Naive thymus-derived CD4-positive, alpha-beta T cell (primary cell): ENCODE results near the gene KRT81. TPM values are rescaled to one million over a fixed set of nuclear protein-coding genes. Genes with fewer than 3 reads are reported as not detected.
"Not testable (repeated sequence)": the region's sequence is repeated elsewhere in the genome, so short reads cannot be mapped to it uniquely, and the experiment has no call there.

Source experiments
- ATAC-seq: fragments of 150-1000 bp; cut with Tn5 transposase; 2 replicates; pipeline ENCODE4 v1.10.0; 2021; ENCODE audit warnings: mild to moderate bottlenecking, moderate library complexity
- CTCF ChIA-PET: fragments of 350-600 bp; sonication (Branson Sonifier 250); formaldehyde crosslinking; loops from one replicate; lab custom pipeline; 2021; ENCODE audit warnings: antibody characterized with exemption; lab: Charles Lee
- POLR2A ChIA-PET: fragments of 350-600 bp; sonication (Branson Sonifier 250); formaldehyde crosslinking; loops from one replicate; lab custom pipeline; 2021; ENCODE audit warnings: antibody characterized with exemption, inconsistent platforms; lab: Charles Lee
- DNase-seq, 9 donors: peaks; one replicate each; pipeline versions ENCODE4 v3.0.0 to v3.0.0-alpha.2; 2020 to 2022; ENCODE audit warnings: mixed read lengths in 1 of 9
- H3K27ac ChIP-seq: one replicate; pipeline ENCODE4 v1.7.0; 2013; ENCODE audit warnings: mild to moderate bottlenecking, low read depth, low read length, moderate library complexity
- H3K27me3 ChIP-seq, 2 donors: one replicate each; pipeline ENCODE4 v1.7.0; 2013; ENCODE audit warnings: low read length in 2 of 2, mild to moderate bottlenecking in 2 of 2, moderate library complexity in 2 of 2; ENCODE audit not compliant: control insufficient read depth in 2 of 2, insufficient read depth in 2 of 2
- H3K36me3 ChIP-seq, 3 experiments: 1 replicate in 2 of 3; 2 replicates in 1 of 3; pipeline ENCODE4 v1.7.0; 2013; ENCODE audit warnings: low read length in 3 of 3, mild to moderate bottlenecking in 3 of 3, moderate library complexity in 1 of 3; ENCODE audit not compliant: insufficient read depth in 3 of 3, control insufficient read depth in 2 of 3
- H3K4me1 ChIP-seq, 2 donors: one replicate each; pipeline ENCODE4 v1.7.0; 2013; ENCODE audit warnings: low read length in 2 of 2, mild to moderate bottlenecking in 2 of 2, moderate library complexity in 1 of 2; ENCODE audit not compliant: control insufficient read depth in 2 of 2, insufficient read depth in 2 of 2
- H3K4me3 ChIP-seq: 2 replicates; pipeline ENCODE4 v1.7.0; 2013; ENCODE audit warnings: mild to moderate bottlenecking, low read length
- H3K9me3 ChIP-seq, 3 experiments: 1 replicate in 2 of 3; 2 replicates in 1 of 3; pipeline ENCODE4 v1.7.0; 2013; ENCODE audit warnings: low read length in 3 of 3; ENCODE audit not compliant: control insufficient read depth in 2 of 3
- H3K27ac Mint-ChIP-seq, 9 donors: one replicate each; pipeline ENCODE4 v1.8.0; 2020 to 2022; ENCODE audit warnings: mixed read lengths in 9 of 9, mild to moderate bottlenecking in 8 of 9, moderate library complexity in 5 of 9, inconsistent platforms in 2 of 9
- H3K27me3 Mint-ChIP-seq, 5 donors: one replicate each; pipeline ENCODE4 v1.8.0; 2021 to 2022; ENCODE audit warnings: mixed read lengths in 5 of 5, mild to moderate bottlenecking in 1 of 5
- H3K36me3 Mint-ChIP-seq, 5 donors: one replicate each; pipeline ENCODE4 v1.8.0; 2020 to 2022; ENCODE audit warnings: mixed read lengths in 5 of 5, mild to moderate bottlenecking in 3 of 5, inconsistent platforms in 1 of 5
- H3K4me1 Mint-ChIP-seq, 7 donors: one replicate each; pipeline ENCODE4 v1.8.0; 2020 to 2022; ENCODE audit warnings: mixed read lengths in 7 of 7, mild to moderate bottlenecking in 3 of 7, inconsistent platforms in 1 of 7
- H3K4me3 Mint-ChIP-seq, 10 donors: one replicate each; pipeline ENCODE4 v1.8.0; 2020 to 2022; ENCODE audit warnings: mild to moderate bottlenecking in 10 of 10, mixed read lengths in 10 of 10, moderate library complexity in 6 of 10, inconsistent platforms in 2 of 10
- H3K9me3 Mint-ChIP-seq, 11 donors: one replicate each; pipeline ENCODE4 v1.8.0; 2020 to 2022; ENCODE audit warnings: mixed read lengths in 11 of 11, mild to moderate bottlenecking in 4 of 11, inconsistent platforms in 1 of 11, moderate library complexity in 1 of 11
- intact Hi-C, 2 donors: fragments of 100-400 bp; cut with micrococcal nuclease; formaldehyde crosslinking; loops; one replicate each; pipeline ENCODE4 v1.15.1; 2023
- polyA plus RNA-seq, 2 donors: library from polyadenylated mRNA; unstranded; fragments of 300-500 nt; fragmentation: Illumina TruSeq; gene quantifications; one replicate each; pipeline ENCODE4 v1.2.3, GENCODE V29; 2021
- total RNA-seq, 6 experiments: library from RNA in 5 of 6; stranded (reverse) in 5 of 6; gene quantifications; 1 replicate in 5 of 6; 2 replicates in 1 of 6; pipeline ENCODE4 v1.2.3 and lab custom pipeline; 2021 to 2026

The KRT81 gene
- total and polyA plus RNA-seq, 7 experiments from 2014 or later, result 0.15 to 0.21 TPM; not detected in 5

DNA sequence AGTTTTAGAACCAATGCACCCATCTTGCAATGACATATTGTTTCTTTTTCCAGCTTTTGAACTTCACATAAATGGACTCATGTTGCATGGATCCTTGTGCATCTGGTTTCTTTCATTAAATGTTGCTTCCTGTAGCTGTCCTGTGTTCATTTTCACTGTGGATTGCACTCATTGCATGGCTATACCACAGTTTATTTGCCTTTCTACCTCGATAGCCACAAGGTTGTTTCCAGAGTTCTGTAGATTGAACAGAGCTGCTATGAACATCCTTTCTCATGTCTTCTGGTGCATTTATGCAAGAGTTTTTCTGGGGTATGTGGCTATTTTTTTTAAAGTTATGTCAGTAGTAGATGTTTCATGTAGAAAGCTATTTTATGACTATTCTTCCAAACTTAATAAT is 3.5 kb upstream of the KRT81 start:
- H3K27me3 Mint-ChIP-seq, result peaks cover 0 to 59% (median 16%) of the 10 kb centered on the region in 5 donors
- CTCF ChIA-PET, result interaction anchor here (0.7 kb wide), 1 partner anchor 475 kb away, joined by 3 read pairs; no protein-coding TSS in a partner anchor
- POLR2A ChIA-PET, result no interaction called here
- Histone ChIP-seq H3K4me3 (no peak overlapping the region), H3K27ac (no peak overlapping the region), H3K36me3 (no peaks in the 10 kb centered on the region), H3K27me3 (no peaks in the 10 kb centered on the region), H3K9me3 (no peaks in the 10 kb centered on the region), H3K4me1 (no peaks in the 10 kb centered on the region)
- intact Hi-C loops, result no loop called here
- DNase-seq, result no peak
- ATAC-seq, result no peak
- H3K36me3 Mint-ChIP-seq, result no peaks in the 10 kb centered on the region
- H3K27ac Mint-ChIP-seq, result no peak overlapping the region
- no peaks in the 10 kb centered on the region for H3K9me3 Mint-ChIP-seq
- no peak overlapping the region for H3K4me3 Mint-ChIP-seq
- peaks cover 0 to 8% (median 0%) of the 10 kb centered on the region in 7 donors for H3K4me1 Mint-ChIP-seq

DNA sequence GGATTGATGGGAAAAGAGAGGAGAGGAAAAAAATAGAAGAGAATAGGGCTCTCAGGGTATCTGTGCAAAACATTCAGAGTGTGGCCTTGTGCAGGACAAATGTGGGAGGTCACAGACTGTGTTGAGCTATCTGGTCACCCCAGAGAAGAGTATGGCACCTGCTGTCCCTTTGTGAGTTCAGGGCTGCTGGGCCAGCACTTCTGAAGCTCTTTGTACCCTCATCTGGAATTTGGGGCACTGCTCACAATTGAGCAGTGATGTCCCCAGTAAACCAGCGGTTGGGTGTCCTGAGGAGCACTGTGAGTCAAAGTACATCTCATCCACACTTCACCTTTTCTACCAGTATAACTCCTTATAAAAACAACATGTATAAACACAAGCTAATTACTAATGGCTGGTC is 2.6 kb upstream of the KRT81 start:
- DNase-seq, result no peak
- Mint-ChIP-seq H3K4me1 (peaks cover 0 to 8% (median 0%) of the 10 kb centered on the region in 7 donors), H3K9me3 (no peaks in the 10 kb centered on the region), H3K4me3 (no peak overlapping the region), H3K27ac (no peak overlapping the region), H3K27me3 (peaks cover 0 to 53% (median 16%) of the 10 kb centered on the region in 5 donors), H3K36me3 (no peaks in the 10 kb centered on the region)
- Histone ChIP-seq H3K36me3 (no peaks in the 10 kb centered on the region), H3K4me3 (no peak overlapping the region), H3K4me1 (no peaks in the 10 kb centered on the region), H3K27ac (no peak overlapping the region), H3K9me3 (no peaks in the 10 kb centered on the region), H3K27me3 (no peaks in the 10 kb centered on the region)
- intact Hi-C loops, result no loop called here
- ChIA-PET CTCF (no interaction called here), POLR2A (no interaction called here)
- no peak for ATAC-seq

DNA sequence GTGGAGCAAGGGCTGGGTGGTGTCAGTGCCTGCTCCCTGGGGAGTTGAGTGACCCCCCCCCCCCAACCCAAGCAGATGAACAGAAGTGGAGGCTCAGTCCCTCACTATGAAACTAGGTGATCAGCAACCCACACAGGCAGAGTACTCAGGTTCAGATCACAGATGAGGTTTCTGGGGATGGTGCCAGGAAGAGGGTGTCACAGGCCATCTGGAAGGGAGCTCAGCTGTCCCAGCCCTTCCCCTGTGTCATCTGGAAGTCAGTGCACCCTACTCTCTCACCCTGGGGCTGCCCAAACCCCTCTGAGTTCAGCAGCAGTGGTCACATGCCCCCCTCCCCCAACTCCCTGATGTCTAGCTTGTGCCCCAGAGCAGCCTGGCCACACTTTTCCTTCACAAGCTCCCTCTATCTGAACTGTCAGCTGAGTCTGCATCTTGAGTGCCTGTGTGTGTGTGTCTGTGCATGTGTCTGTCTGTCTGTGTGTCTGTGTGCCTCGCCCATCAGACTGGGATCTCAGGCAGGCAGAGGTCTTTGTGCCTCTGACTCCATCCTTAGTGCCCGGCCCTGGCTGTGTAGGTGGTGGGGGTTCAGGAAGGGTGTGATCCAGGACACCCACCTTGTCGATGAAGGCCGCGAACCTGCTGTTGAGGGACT is 725 bp downstream of the KRT81 start:
- DNase-seq, H3K4me3 Mint-ChIP-seq, H3K9me3 ChIP-seq, H3K27ac Mint-ChIP-seq, H3K36me3 ChIP-seq, H3K4me3 ChIP-seq, H3K4me1 ChIP-seq, ATAC-seq, H3K27ac ChIP-seq, POLR2A ChIA-PET, H3K36me3 Mint-ChIP-seq, H3K9me3 Mint-ChIP-seq, intact Hi-C loops, CTCF ChIA-PET, H3K27me3 ChIP-seq: not testable (repeated sequence)
- H3K4me1 Mint-ChIP-seq, result peaks cover 0 to 15% (median 4%) of the 10 kb centered on the region in 7 donors
- peaks cover 0 to 33% (median 5%) of the 10 kb centered on the region in 5 donors for H3K27me3 Mint-ChIP-seq

DNA sequence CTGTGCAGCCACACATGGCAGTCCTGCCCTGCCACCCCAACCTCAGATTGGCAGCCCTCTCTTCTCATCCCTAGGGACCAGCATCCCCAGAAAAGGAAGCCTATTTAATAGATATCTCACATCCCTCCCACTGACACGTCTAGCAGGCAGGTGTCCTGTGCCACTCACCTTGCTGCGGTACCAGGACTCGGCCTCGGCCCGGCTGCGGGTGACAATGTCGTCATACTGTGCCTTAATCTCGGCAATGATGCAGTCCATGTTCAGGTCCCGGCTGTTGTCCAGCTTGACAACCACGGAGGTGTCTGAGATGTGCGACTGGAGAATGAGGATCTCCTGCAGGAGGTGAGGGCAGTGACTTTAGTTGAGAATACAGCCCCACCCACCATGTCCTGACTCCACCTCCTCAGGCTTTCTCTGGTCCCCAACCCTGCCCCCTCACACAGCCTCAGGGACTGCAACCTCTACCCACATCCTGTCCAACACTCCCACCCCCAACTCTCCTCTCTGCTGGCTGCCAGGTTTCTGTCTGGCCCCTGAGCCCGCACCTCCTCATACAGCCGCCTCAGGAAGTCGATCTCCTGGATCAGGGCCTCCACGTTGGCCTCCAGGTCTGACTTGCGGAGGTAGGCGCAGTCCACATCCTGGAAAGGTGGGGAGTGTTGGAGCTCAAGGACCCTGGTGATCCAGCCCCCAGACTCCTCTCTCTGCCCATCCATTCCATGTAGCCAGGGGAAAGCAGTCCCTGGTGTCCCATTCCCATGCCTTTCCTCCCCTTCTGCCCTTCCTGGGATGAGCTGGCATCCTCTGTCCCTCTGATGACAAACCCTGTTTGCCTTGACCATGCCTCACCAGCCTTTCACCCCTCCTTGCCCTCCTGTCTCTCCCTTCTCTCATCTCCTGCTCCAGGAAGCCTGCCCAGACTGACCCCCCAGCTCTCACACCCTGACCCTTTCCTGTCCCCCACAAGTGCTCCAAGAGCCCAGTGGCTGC is 3.2 kb downstream of the KRT81 start:
- H3K36me3 Mint-ChIP-seq, H3K27me3 ChIP-seq, H3K9me3 Mint-ChIP-seq, POLR2A ChIA-PET, H3K36me3 ChIP-seq, H3K27ac ChIP-seq, H3K9me3 ChIP-seq, intact Hi-C loops, DNase-seq, CTCF ChIA-PET, H3K4me3 Mint-ChIP-seq, H3K4me1 ChIP-seq, H3K4me3 ChIP-seq: not testable (repeated sequence)
- H3K4me1 Mint-ChIP-seq, result peaks cover 0 to 13% (median 4%) of the 10 kb centered on the region in 7 donors
- peaks cover 0 to 13% (median 5%) of the 10 kb centered on the region in 5 donors for H3K27me3 Mint-ChIP-seq
- H3K27ac Mint-ChIP-seq, result peak overlapping the region in 1 of 9 donors; percentile 13
- ATAC-seq, result peak; percentile 78

DNA sequence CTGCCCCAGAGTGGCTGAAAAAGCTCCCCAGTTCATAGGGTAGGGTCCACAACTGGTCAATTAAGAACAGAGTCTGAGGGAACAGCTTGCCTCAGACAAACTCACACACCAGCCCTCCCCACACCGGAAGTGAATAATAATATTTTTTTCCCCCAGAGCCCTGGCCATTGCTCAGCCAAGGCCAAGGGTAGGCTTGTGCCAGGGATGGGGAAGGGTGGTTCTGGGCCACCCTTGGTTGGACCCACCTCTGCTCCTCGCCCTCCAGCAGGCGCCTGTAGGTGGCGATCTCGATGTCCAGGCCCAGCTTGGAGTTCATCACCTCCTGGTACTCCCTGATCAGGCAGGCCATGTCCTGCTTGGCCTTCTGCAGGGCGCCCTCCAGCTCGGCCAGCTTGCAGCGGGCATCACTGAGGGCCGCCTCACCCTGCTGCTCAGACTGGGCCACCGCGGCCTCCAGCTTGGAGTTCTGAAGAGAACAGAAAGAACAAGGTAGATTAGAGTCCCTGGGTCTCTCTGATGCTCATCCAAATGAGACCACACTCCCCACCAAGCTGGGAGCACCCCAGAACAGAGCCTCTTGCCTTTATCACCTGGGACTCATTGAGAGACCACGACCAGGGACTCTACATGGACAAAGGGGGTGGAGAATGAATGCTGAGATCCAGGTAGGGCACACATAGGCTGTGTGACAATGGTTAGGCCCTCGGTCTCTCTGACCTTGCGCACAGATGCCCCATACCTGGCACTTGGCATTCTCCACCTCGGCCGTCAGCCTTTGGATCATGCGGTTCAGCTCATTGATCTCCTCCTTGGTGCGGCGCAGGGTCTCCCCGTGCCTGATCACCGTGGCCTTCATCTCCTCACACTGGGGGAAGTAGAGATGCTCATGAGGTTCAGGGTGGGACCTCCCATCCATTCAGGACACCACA is 4.2 kb downstream of the KRT81 start:
- DNase-seq, CTCF ChIA-PET, POLR2A ChIA-PET, H3K36me3 ChIP-seq, H3K9me3 ChIP-seq, ATAC-seq, H3K27me3 ChIP-seq, H3K4me3 ChIP-seq, H3K9me3 Mint-ChIP-seq, intact Hi-C loops, H3K4me3 Mint-ChIP-seq, H3K4me1 ChIP-seq, H3K27ac ChIP-seq, H3K36me3 Mint-ChIP-seq: not testable (repeated sequence)
- H3K4me1 Mint-ChIP-seq, result peaks cover 0 to 13% (median 4%) of the 10 kb centered on the region in 7 donors
- H3K27me3 Mint-ChIP-seq, result peaks cover 0 to 11% (median 5%) of the 10 kb centered on the region in 5 donors
- H3K27ac Mint-ChIP-seq, result peak overlapping the region in 1 of 9 donors; percentile 13

DNA sequence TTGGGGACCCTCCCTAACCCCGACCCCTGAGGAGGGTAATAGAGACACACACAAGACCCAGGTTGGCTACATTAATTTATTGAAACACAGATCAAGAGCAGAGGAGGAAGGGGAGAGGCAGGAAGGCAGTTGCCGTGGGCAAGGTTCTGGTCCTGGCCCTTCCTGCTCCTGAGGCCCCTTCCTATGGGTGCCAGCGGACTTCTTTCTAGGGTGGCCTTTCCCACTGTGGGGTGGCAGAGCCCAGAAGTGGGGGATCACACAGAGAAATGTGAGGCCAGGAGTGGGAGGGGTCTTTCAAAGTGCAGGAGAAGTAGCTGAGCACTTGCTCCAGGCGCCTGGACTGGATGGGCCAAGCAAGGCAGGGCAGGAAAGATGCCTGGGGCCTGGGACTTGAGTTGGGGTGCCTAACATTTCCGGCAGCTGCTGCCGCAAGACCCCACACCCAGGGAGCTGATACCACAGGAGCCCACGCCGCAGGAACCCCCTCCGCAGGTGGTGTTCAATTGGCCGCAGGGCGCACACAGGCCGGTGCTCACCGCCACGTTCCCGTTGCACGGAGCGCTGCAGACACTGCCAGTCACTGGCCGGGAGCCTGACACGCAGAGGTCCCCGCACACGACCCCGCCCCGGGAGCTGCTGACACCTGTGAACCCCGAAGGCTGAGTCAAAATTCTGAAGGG is 5.3 kb downstream of the KRT81 start:
- Mint-ChIP-seq H3K4me3 (no peak overlapping the region), H3K36me3 (no peaks in the 10 kb centered on the region), H3K27ac (no peak overlapping the region), H3K4me1 (peaks cover 0 to 13% (median 4%) of the 10 kb centered on the region in 7 donors), H3K27me3 (peaks cover 0 to 8% (median 0%) of the 10 kb centered on the region in 5 donors), H3K9me3 (no peaks in the 10 kb centered on the region)
- Histone ChIP-seq H3K9me3 (no peaks in the 10 kb centered on the region), H3K4me1 (no peaks in the 10 kb centered on the region), H3K4me3 (no peak overlapping the region), H3K36me3 (no peaks in the 10 kb centered on the region), H3K27ac (no peak overlapping the region), H3K27me3 (no peaks in the 10 kb centered on the region)
- intact Hi-C loops, result no loop called here
- ChIA-PET CTCF (no interaction called here), POLR2A (no interaction called here)
- ATAC-seq (no peak), DNase-seq (no peak)
